Activated T-helper 1 cell treated with Interleukin-2 at 50 U/mL for 16 hours (primary cell): ENCODE measurements around the gene NPDC1.
"Not testable (repeated sequence)": the region's sequence is repeated elsewhere in the genome, so short reads cannot be mapped to it uniquely, and the experiment has no call there.

Experiments used
- DNase-seq: peaks from one replicate; pipeline ENCODE4 v3.0.0-alpha.2; 2020; ENCODE audit warnings: low read depth

The NPDC1 gene

DNA sequence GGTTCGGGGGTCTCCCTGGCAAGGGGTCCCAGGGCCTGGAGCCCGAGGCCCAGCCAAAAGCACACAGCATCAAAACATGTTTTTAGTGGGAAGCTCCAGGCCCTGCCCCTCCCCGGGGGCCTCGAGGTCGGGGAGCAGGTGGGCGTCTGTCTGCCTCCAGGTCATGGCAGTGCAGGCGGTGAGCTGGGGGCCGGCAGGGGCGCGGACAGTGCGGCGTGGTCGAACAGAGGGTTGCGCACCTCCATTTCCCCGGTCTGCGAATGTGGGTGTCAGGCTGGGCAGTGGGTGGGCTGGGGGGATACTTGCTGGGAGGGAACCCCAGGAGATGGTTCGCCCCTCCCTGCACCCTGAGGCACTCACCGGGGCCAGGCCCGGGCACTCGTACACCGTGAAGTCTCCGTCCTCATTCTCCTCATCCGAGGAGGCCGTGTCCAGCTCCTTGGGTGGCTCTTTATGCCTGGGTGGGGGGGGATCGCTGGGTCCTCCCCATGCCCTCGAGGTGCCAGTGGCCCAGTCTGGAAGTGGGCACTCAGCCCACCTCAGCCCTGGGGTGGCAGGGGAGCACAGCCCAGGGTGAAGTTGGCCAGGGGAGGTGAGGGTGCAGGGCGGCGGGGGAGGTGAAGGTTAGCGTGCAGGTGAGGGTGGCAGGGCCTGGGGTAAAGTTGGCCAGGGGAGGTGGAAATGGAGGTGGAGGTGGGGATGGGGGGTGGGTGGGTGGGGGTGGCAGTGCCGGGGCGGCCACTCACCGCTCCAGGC lies 6.2 kb downstream of the NPDC1 start:
- DNase-seq, result no peak

DNA sequence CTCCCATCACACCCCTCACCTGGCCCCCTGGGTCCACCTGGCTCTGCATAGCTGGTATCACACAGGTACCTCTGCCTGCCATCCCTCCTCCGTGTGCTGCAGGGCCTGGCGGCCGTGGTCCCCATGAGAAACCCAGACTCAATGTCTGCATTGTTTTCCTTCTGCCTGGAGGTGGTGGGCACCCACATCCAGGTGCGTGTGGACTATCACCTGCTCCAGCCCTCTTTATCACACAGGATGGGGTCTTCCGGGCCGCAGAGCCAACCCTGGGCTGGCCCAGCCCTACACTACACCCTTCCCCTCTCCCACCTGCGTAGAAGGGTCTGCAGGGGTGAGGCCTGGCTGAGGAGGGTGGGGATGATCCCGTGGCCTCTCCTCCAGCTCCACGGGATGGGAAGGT lies 7.1 kb downstream of the NPDC1 start:
- DNase-seq, result no peak

DNA sequence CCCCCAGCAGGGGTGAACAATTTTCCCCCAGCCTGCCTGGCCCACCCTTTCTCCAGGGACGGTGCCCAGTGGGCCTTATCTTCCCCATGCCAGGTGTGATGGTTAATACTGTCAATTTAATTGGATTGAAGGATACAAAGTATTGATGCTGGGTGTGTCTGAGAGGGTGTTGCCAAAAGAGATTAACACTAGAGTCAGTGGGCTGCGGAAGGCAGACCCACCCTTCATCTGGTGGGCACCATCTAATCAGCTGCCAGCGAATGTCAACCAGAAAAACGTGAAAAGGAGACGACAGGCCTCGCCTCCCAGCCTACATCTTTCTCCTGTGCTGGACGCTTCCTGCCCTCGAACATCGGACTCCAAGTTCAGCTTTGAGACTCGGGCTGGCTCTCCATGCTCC lies 8.5 kb downstream of the NPDC1 start:
- DNase-seq, result no peak

DNA sequence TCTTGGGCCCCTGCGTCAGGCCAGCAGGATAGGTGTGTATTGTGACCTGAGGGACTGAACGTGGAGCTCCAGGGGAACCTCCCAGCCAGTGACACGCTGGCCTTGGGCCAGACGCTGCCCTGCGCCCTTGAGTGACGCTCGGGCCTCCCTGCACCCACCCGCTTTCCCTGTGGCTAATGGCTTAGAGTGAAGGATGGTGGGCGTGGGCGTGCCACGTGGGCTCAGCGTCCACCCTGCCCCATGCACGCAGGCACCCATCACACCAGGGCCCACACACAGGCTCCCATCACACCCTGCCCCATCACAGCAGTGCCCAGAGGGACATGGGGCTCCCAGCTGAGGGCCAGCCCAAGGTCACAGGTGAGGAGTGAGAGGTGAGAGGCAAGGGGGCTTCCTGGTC lies 8.9 kb downstream of the NPDC1 start:
- no peak for DNase-seq

GRCh38 chr9:137035937-137036336 lies 10.0 kb downstream of the NPDC1 start:
- DNase-seq, result no peak

- DNase-seq, result no peak
These were observed 10.5 kb downstream of the NPDC1 start for GRCh38 chr9:137035507-137035834.

- peak; percentile 76 for DNase-seq
These were observed 11.1 kb downstream of the NPDC1 start for GRCh38 chr9:137034709-137035506.

- no peak for DNase-seq
These were observed 11.8 kb downstream of the NPDC1 start for GRCh38 chr9:137034039-137034708.

- not testable (repeated sequence) for DNase-seq
These were observed 12.5 kb downstream of the NPDC1 start for GRCh38 chr9:137033481-137033880.

GRCh38 chr9:137032858-137033257 lies 13.1 kb downstream of the NPDC1 start:
- no peak for DNase-seq

DNA sequence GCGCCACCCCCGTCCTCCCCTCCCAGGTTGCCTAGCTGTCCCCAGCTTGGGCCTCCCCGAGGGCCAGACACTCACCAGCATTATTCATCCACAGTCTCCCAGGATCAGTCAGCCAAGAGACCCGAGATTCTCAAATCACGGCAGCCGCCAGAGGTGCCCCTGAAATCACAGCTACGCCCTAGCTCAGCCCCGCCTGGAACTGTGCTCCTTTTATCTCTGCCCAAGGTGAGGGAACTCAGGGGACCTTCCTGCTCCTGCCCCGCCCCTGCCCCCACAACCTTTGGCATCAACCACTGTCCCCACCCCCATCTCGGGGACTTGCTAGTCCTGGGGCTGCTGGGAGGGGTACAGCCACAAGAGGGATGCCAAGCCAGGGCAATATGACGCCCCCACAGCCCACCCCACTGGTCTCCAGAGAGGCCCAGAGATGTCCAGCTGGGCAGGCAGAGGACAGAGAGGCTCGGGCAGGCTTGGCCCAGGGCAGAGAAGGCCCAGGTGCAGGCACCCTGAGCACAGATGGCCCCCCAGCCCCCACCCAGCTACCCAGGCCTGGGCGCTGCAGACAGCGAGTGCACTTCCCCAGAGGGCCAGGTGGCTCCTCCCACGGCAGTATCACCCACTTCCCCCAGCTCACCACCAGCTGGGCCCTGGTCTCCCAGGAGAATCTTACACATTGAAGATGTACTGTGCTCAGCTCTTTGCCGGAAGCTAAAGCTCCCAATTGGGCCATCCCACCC lies 13.9 kb downstream of the NPDC1 start, which contains the start of gene FUT7:
Gene FUT7, minus strand, starts transcription at position 185 of the 737 bp plus-strand sequence. Its CDS starts 97 bp downstream, at position 88.
- no peak for DNase-seq

DNA sequence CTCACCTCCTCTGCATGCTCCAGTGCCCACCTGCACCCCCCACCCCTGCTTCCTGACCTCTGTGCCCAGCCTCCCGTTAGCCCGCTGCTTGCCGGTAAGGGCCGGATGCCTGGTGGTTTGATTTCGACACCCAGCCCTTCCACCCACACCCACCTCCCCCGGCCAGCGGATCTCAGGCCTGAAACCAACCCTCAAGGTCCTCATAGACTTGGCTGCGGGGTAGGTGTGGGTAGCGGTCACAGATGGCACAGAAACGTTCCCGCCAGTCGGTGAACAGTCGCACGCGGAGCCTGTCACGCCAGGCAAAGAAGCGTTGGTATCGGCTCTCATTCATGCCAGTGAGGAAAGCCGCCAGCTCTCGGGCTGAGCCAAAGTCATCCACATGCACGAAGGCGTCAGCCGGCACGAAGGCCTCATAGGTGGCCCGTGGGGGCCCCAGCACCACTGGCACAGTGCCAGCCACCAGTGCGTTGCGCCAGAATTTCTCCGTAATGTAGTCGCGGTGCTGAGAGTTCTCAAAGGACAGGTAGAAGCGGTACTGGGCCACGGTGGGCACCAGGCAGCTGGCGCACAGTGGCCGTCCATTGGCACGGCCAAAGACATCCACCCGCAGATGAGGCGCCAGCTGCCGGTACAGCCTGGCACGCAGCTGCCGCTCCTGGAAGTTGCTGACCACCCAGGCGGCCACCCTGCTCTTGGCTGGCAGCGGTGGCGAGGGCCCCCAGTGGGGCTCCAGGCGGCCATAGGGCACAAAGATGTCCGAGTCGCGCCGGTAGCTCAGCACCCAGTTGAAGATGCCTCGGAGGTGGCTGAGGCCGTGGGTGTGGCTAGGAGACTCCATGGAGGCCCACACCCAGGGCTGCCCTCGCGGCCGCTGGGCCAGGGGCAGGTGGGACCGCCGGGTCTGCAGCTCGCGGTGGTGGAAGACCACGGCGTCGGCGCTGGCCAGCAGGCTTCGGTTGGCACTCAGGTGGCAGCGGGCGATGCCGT lies 15.1 kb downstream of the NPDC1 start:
- DNase-seq, result peak; percentile 22

DNA sequence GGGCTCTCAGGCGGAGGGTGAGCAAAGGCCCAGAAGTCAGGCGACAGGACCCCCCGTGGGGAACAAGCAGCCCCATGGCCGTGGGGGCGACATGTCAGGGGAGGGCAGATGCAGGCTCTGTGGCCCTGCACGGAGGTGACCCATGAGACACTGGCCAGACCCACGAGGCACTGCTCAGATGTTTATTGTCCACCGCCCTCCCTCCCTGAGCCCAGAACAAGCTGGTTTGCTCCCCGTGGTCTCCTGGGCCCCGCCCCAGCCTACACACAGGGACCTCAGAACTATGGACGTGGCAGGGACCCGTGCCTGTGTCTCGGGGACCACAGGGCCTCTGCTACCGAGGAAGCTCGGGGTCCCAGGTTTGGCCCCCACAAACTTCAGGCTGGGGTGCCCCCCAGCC lies 16.0 kb downstream of the NPDC1 start:
- no peak for DNase-seq

GRCh38 chr9:137029058-137029936 lies 16.7 kb downstream of the NPDC1 start:
- peak; percentile 48 for DNase-seq

- peak; percentile 66 for DNase-seq
These were observed 17.5 kb downstream of the NPDC1 start for GRCh38 chr9:137028263-137029057.

- no peak for DNase-seq
These were observed 18.4 kb downstream of the NPDC1 start, which contains the start of gene ABCA2 for GRCh38 chr9:137027369-137028262. TSS of gene ABCA2 (minus strand) at chr9:137028237. CDS start at chr9:137028140, 97 bp downstream.

- DNase-seq, result no peak
These were observed 19.1 kb downstream of the NPDC1 start for GRCh38 chr9:137026828-137027227.

DNA sequence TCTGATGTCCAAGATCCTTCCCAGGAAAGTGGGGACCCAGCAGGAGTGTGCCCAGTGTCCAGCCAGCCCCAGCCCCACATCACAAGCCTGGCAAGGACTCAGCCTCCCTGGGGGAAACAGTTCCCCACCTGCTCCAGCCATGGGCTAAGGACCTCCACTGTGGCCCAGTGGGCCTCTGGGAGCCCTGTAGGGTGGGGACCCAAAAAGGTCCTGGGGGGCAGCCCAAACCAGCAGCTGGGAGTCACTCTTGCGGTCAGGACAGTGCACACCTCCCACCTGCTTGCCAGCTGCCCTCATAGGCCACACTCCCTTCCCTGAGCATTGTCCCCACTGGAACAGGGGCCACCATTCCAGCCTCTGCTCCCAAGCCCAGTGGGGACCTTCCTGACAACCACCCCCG lies 19.6 kb downstream of the NPDC1 start:
- DNase-seq, result no peak
